Lower lobe of right lung (tissue), 2 donors: Measurements from ENCODE around the gene ADAMTSL4. TPM values are rescaled to one million over a fixed set of nuclear protein-coding genes. Genes with fewer than 3 reads are reported as not detected.
A peak's percentile ranks its signal among the peaks of the same experiment; 100 is the strongest.

Experiments used
- ATAC-seq, 2 donors: fragments of 200-7000 bp; cut with Tn5 transposase; one replicate each; pipeline ENCODE4 v1.9.1; 2020 to 2022; ENCODE audit warnings: mild to moderate bottlenecking in 2 of 2, moderate library complexity in 2 of 2
- DNase-seq: peaks from one replicate; pipeline ENCODE4 v3.0.0-alpha.2; 2020
- H3K27ac ChIP-seq: fragments of 200-600 bp; one replicate; pipeline ENCODE4 v1.8.0; 2022
- H3K27me3 ChIP-seq: fragments of 200-600 bp; one replicate; pipeline ENCODE4 v1.8.0; 2022; ENCODE audit warnings: low read depth
- H3K36me3 ChIP-seq: fragments of 200-600 bp; one replicate; pipeline ENCODE4 v1.8.0; 2022; ENCODE audit warnings: mild to moderate bottlenecking
- H3K4me1 ChIP-seq: fragments of 200-600 bp; one replicate; pipeline ENCODE4 v1.8.0; 2022
- H3K4me3 ChIP-seq: fragments of 200-600 bp; one replicate; pipeline ENCODE4 v1.8.0; 2022; ENCODE audit warnings: mild to moderate bottlenecking
- H3K9me3 ChIP-seq: fragments of 200-600 bp; one replicate; pipeline ENCODE4 v1.8.0; 2022
- intact Hi-C: fragments of 100-400 bp; cut with DNase I; formaldehyde crosslinking; loops from one replicate; pipeline ENCODE4 v1.11.0; 2022
- total RNA-seq: library from RNA; stranded (reverse); fragmentation: NEBNext Ultra II Directional; extraction: Animal tissue kit (Norgen Biotek cat#: 25700); gene quantifications from one replicate; pipeline ENCODE4 v1.2.1, GENCODE V29; 2021
- TF ChIP-seq, protein P1 (sequence below): fragments of 200-600 bp; IDR thresholded peaks from one replicate; pipeline ENCODE4 v1.8.0; 2022; ENCODE audit warnings: antibody characterized with exemption, mild to moderate bottlenecking
- donor health status: DM: no; HTN: yes; CAD: no; lungs with severe emphysema.

Gene ADAMTSL4
- total RNA-seq, 1 donor from 2014 or later: 164 TPM

DNA sequence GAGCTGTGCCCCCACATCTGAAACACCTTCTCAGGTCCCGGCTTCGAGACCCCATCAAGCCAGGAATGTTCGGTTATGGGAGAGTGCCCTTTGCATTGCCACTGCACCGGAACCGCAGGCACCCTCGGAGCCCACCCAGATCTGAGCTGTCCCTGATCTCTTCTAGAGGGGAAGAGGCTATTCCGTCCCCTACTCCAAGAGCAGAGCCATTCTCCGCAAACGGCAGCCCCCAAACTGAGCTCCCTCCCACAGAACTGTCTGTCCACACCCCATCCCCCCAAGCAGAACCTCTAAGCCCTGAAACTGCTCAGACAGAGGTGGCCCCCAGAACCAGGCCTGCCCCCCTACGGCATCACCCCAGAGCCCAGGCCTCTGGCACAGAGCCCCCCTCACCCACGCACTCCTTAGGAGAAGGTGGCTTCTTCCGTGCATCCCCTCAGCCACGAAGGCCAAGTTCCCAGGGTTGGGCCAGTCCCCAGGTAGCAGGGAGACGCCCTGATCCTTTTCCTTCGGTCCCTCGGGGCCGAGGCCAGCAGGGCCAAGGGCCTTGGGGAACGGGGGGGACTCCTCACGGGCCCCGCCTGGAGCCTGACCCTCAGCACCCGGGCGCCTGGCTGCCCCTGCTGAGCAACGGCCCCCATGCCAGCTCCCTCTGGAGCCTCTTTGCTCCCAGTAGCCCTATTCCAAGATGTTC, 4.3 kb downstream of the ADAMTSL4 start:
- no peaks in the 10 kb centered on the region for H3K27me3 ChIP-seq
- peaks cover 59% of the 10 kb centered on the region for H3K4me1 ChIP-seq
- peaks cover 33% of the 10 kb centered on the region for H3K36me3 ChIP-seq
- no peaks in the 10 kb centered on the region for H3K9me3 ChIP-seq
- ATAC-seq (no peak), DNase-seq (peak; percentile 48)
- H3K27ac ChIP-seq: peak overlapping the region; percentile 77
- intact Hi-C loops: no loop called here
- peak overlapping the region; percentile 22 for H3K4me3 ChIP-seq
- TF ChIP-seq, protein P1, sequence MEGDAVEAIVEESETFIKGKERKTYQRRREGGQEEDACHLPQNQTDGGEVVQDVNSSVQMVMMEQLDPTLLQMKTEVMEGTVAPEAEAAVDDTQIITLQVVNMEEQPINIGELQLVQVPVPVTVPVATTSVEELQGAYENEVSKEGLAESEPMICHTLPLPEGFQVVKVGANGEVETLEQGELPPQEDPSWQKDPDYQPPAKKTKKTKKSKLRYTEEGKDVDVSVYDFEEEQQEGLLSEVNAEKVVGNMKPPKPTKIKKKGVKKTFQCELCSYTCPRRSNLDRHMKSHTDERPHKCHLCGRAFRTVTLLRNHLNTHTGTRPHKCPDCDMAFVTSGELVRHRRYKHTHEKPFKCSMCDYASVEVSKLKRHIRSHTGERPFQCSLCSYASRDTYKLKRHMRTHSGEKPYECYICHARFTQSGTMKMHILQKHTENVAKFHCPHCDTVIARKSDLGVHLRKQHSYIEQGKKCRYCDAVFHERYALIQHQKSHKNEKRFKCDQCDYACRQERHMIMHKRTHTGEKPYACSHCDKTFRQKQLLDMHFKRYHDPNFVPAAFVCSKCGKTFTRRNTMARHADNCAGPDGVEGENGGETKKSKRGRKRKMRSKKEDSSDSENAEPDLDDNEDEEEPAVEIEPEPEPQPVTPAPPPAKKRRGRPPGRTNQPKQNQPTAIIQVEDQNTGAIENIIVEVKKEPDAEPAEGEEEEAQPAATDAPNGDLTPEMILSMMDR: no peak

- intact Hi-C loops: no loop called here
- TF ChIP-seq, protein P1: no peak
- peaks cover 37% of the 10 kb centered on the region for H3K36me3 ChIP-seq
- DNase-seq (peak; percentile 40), ATAC-seq (no peak)
- no peaks in the 10 kb centered on the region for H3K27me3 ChIP-seq
- peaks cover 63% of the 10 kb centered on the region for H3K4me1 ChIP-seq
- no peak overlapping the region for H3K4me3 ChIP-seq
- no peak overlapping the region for H3K27ac ChIP-seq
- no peaks in the 10 kb centered on the region for H3K9me3 ChIP-seq
These were observed 4.9 kb downstream of the ADAMTSL4 start for GRCh38 chr1:150554086-150554452.

DNA sequence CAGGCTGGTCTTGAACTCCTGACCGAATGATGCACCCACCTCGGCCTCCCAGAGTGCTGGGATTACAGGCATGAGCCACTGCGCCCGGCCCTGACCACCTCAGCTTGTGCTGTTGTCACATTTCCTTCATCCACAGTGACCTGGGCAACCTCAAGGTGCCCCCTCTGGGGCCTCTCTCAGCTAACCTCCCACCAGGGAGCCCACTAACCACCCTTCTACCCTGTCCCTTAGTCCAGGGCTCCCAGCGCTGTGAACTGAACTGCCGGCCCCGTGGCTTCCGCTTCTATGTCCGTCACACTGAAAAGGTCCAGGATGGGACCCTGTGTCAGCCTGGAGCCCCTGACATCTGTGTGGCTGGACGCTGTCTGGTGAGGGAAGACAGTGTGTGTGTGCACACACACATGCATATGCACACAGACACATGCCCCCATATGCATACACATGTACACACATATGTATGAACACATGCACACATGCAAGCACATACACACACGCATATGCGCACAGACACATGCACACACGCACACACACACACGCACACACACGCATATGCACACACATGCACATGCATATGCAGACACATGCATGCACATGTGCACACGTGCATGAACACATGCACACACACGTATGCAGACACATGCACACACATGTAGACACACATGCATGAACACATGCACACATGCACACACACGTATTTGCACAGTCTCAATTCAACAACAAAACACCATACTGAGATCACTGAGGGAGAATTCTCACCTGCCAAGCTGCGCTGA, 6.2 kb downstream of the ADAMTSL4 start:
- Histone ChIP-seq H3K27ac (no peak overlapping the region), H3K27me3 (no peaks in the 10 kb centered on the region), H3K4me1 (peaks cover 68% of the 10 kb centered on the region), H3K4me3 (no peak overlapping the region), H3K36me3 (peaks cover 37% of the 10 kb centered on the region), H3K9me3 (no peaks in the 10 kb centered on the region)
- ATAC-seq: no peak
- intact Hi-C loops: no loop called here
- DNase-seq: peak; percentile 39
- TF ChIP-seq, protein P1: no peak

DNA sequence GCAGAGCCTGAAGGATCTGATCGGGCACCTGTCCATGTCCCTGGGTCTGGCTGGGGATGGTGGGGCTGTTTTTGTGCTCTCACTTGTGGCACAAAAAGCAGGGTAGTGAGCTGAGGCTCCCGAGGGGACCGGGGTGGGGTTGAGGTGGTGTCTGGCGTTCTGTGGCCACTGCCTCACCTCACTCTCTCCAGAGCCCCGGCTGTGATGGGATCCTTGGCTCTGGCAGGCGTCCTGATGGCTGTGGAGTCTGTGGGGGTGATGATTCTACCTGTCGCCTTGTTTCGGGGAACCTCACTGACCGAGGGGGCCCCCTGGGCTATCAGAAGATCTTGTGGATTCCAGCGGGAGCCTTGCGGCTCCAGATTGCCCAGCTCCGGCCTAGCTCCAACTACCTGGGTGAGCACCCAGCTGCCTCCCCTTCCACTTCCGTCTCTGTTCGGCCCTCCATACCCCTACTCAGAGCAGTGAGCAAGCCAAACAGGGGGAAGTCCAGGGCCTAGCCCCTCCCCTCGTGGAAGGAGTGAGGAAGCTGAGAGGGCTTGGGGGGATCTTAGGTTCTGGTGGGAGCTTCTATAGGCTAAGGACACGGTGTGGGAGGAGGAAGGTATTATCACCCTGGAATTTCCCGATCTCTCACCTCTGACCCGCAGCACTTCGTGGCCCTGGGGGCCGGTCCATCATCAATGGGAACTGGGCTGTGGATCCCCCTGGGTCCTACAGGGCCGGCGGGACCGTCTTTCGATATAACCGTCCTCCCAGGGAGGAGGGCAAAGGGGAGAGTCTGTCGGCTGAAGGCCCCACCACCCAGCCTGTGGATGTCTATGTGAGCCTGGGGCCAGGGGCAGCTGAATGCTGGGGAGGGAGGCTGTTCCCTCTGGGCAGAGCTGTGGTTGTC, 7.0 kb downstream of the ADAMTSL4 start:
- Histone ChIP-seq H3K27ac (no peak overlapping the region), H3K4me3 (no peak overlapping the region), H3K4me1 (peaks cover 64% of the 10 kb centered on the region), H3K9me3 (no peaks in the 10 kb centered on the region), H3K36me3 (peaks cover 37% of the 10 kb centered on the region), H3K27me3 (no peaks in the 10 kb centered on the region)
- intact Hi-C loops: no loop called here
- TF ChIP-seq, protein P1: no peak
- no peak for ATAC-seq
- DNase-seq: peak; percentile 43

GRCh38 chr1:150557065-150557600, 7.9 kb downstream of the ADAMTSL4 start:
- Histone ChIP-seq H3K9me3 (no peaks in the 10 kb centered on the region), H3K27ac (no peak overlapping the region), H3K4me3 (no peak overlapping the region), H3K36me3 (peaks cover 37% of the 10 kb centered on the region), H3K4me1 (peaks cover 57% of the 10 kb centered on the region), H3K27me3 (no peaks in the 10 kb centered on the region)
- intact Hi-C loops: no loop called here
- DNase-seq: no peak
- ATAC-seq: no peak
- TF ChIP-seq, protein P1: no peak
